Keratinocyte (primary cell): Measurements from ENCODE around the gene ELF4. TPM values are rescaled to one million over a fixed set of nuclear protein-coding genes. Genes with fewer than 3 reads are reported as not detected.
A peak's percentile ranks its signal among the peaks of the same experiment; 100 is the strongest.

Source experiments
- DNase-seq: peaks from one replicate; pipeline ENCODE4 v3.0.0-alpha.2; 2011; ENCODE audit warnings: low read depth, missing footprints, low spot score
- FAIRE-seq: peaks from 2 replicates; lab custom pipeline; 2011; peaks lifted over from hg19 to GRCh38; lab: Jason Lieb, UNC
- H2AFZ ChIP-seq: 2 replicates; pipeline ENCODE4 v1.6.0; 2012; ENCODE audit warnings: low read length, control low read depth, inconsistent platforms; ENCODE audit not compliant: control insufficient read depth
- H3K27ac ChIP-seq: 2 replicates; pipeline ENCODE4 v1.5.1; 2011; ENCODE audit warnings: low read length; ENCODE audit not compliant: control insufficient read depth, insufficient read depth
- H3K27me3 ChIP-seq: 3 replicates; pipeline ENCODE4 v1.6.0; 2011; ENCODE audit warnings: low read length; ENCODE audit not compliant: control insufficient read depth, insufficient read depth; ENCODE audit errors: extremely low read depth
- H3K36me3 ChIP-seq, 2 experiments: 2 replicates in 1 of 2; 3 replicates in 1 of 2; pipeline ENCODE4 v1.5.1; 2011; ENCODE audit warnings: low read length in 2 of 2, mild to moderate bottlenecking in 1 of 2; ENCODE audit not compliant: control insufficient read depth in 2 of 2, insufficient read depth in 2 of 2; ENCODE audit errors: extremely low read depth in 1 of 2
- H3K4me1 ChIP-seq: 3 replicates; pipeline ENCODE4 v1.5.1; 2011; ENCODE audit warnings: low read length; ENCODE audit not compliant: control insufficient read depth, insufficient read depth; ENCODE audit errors: extremely low read depth
- H3K4me2 ChIP-seq: 3 replicates; pipeline ENCODE4 v1.6.0; 2011; ENCODE audit warnings: low read depth, low read length; ENCODE audit not compliant: control insufficient read depth, insufficient read depth; ENCODE audit errors: extremely low read depth
- H3K4me3 ChIP-seq, 3 experiments: fragments of 200-600 bp in 1 of 3; sonication (generic) in 1 of 3; 2 replicates in 2 of 3; 3 replicates in 1 of 3; pipeline ENCODE4 v1.5.1; 2011 to 2016; ENCODE audit warnings: low read length in 3 of 3, mild to moderate bottlenecking in 3 of 3, control low read depth in 2 of 3, inconsistent platforms in 1 of 3, low read depth in 1 of 3, mixed read lengths in 1 of 3, mixed run types in 1 of 3, moderate library complexity in 1 of 3; ENCODE audit not compliant: control insufficient read depth in 2 of 3, insufficient read depth in 2 of 3; ENCODE audit errors: extremely low read depth in 1 of 3
- H3K79me2 ChIP-seq: 2 replicates; pipeline ENCODE4 v1.6.0; 2012; ENCODE audit warnings: low read length; ENCODE audit not compliant: control insufficient read depth, insufficient read depth
- H3K9ac ChIP-seq: 3 replicates; pipeline ENCODE4 v1.6.0; 2011; ENCODE audit warnings: low read length; ENCODE audit not compliant: control insufficient read depth, insufficient read depth; ENCODE audit errors: extremely low read depth
- H3K9me1 ChIP-seq: 3 replicates; pipeline ENCODE4 v1.6.0; 2011; ENCODE audit warnings: low read length; ENCODE audit not compliant: control insufficient read depth, insufficient read depth; ENCODE audit errors: extremely low read depth
- H3K9me3 ChIP-seq: 2 replicates; pipeline ENCODE4 v1.5.1; 2012; ENCODE audit warnings: low read depth, low read length; ENCODE audit not compliant: control insufficient read depth
- H4K20me1 ChIP-seq: 3 replicates; pipeline ENCODE4 v1.6.0; 2011; ENCODE audit warnings: low read length; ENCODE audit not compliant: control insufficient read depth, insufficient read depth; ENCODE audit errors: extremely low read depth
- CTCF ChIP-seq, 3 experiments: IDR thresholded peaks in 1 of 3; conservative IDR thresholded peaks in 1 of 3; optimal IDR thresholded peaks in 1 of 3; 2 replicates in 2 of 3; 3 replicates in 1 of 3; pipeline versions ENCODE3 to v1.5.1; 2011; ENCODE audit warnings: low read length in 3 of 3, mild to moderate bottlenecking in 3 of 3, moderate library complexity in 2 of 3, control low read depth in 1 of 3, inconsistent platforms in 1 of 3; ENCODE audit not compliant: insufficient read depth in 2 of 3; ENCODE audit errors: extremely low read depth in 1 of 3
- EZH2 ChIP-seq: IDR thresholded peaks from one replicate; pipeline ENCODE4 v1.6.1; 2012; ENCODE audit warnings: inconsistent platforms, mild to moderate bottlenecking, low read length, moderate library complexity
- dilution Hi-C: fragments of 300-500 bp; cut with MboI; formaldehyde crosslinking; loops from one replicate; pipeline ENCODE4 v1.7.0; 2020; ENCODE audit warnings: low sequenced_read_pairs; ENCODE audit not compliant: extremely low pct_ligation_motif_present
- polyA plus RNA-seq, 5 experiments: library from polyadenylated mRNA; depleted of rRNA in 3 of 5; stranded (reverse) in 3 of 5; stranded (forward) in 1 of 5; unstranded in 1 of 5; fragments of >200 nt; gene quantifications; 1 replicate in 1 of 5; 2 replicates in 3 of 5; 3 replicates in 1 of 5; pipeline versions ENCODE4 v1.2.1 to v1.2.3, GENCODE V29; 2011 to 2012; ENCODE audit warnings: missing spikeins in 2 of 5, low read depth in 1 of 5, low replicate concordance in 1 of 5

Gene ELF4
- polyA plus RNA-seq, 1 donor (not counting 4 experiments of a cell fraction or from before 2014, with no cell fraction given) = 17.6 TPM

GRCh38 chrX:130119312-130119898, 9.1 kb upstream of the ELF4 start:
- Histone ChIP-seq H3K9ac (peak overlapping the region; percentile 57), H3K4me2 (peak overlapping the region; percentile 48)

GRCh38 chrX:130118441-130119311, 8.4 kb upstream of the ELF4 start:
- H3K9me3 ChIP-seq = no peaks in the 10 kb centered on the region
- H3K4me1 ChIP-seq = peaks cover 47% of the 10 kb centered on the region
- no peaks in the 10 kb centered on the region for H3K36me3 ChIP-seq
- H4K20me1 ChIP-seq = no peaks in the 10 kb centered on the region
- H3K9me1 ChIP-seq = no peaks in the 10 kb centered on the region
- no peaks in the 10 kb centered on the region for H3K79me2 ChIP-seq
- H2AFZ ChIP-seq = no peak overlapping the region
- no peaks in the 10 kb centered on the region for H3K27me3 ChIP-seq
- dilution Hi-C loops = no loop called here
- DNase-seq = no peak
- no peak for FAIRE-seq
- peak overlapping the region; percentile 57 for H3K9ac ChIP-seq
- H3K4me3 ChIP-seq = no peak overlapping the region
- H3K27ac ChIP-seq = peak overlapping the region; percentile 60
- TF ChIP-seq EZH2 = no peak
- TF ChIP-seq CTCF (optimal IDR thresholded peaks at IDR 0.05 in 1 of 3, IDR thresholded peaks at IDR 0.05 in 1 of 3, conservative IDR thresholded peaks at IDR 0.05 in 1 of 3; ENCODE audit: extremely low read depth in 1 of 3, insufficient read depth in 2 of 3, low read length in 3 of 3) = no peak
- H3K4me2 ChIP-seq = peak overlapping the region; percentile 48

More at GRCh38 chrX:130119312-130119898, 9.1 kb upstream of the ELF4 start:
- FAIRE-seq (no peak), DNase-seq (no peak)
- peak overlapping the region; percentile 60 for H3K27ac ChIP-seq
- dilution Hi-C loops = no loop called here
- no peaks in the 10 kb centered on the region for H4K20me1 ChIP-seq
- TF ChIP-seq EZH2 (no peak), CTCF (optimal IDR thresholded peaks at IDR 0.05 in 1 of 3, IDR thresholded peaks at IDR 0.05 in 1 of 3, conservative IDR thresholded peaks at IDR 0.05 in 1 of 3; ENCODE audit: extremely low read depth in 1 of 3, insufficient read depth in 2 of 3, low read length in 3 of 3) (no peak)
- no peaks in the 10 kb centered on the region for H3K9me1 ChIP-seq
- H3K79me2 ChIP-seq = no peaks in the 10 kb centered on the region
- no peak overlapping the region for H2AFZ ChIP-seq
- H3K36me3 ChIP-seq = no peaks in the 10 kb centered on the region
- H3K4me3 ChIP-seq = no peak overlapping the region
- no peaks in the 10 kb centered on the region for H3K9me3 ChIP-seq
- no peaks in the 10 kb centered on the region for H3K27me3 ChIP-seq
- H3K4me1 ChIP-seq = peaks cover 40% of the 10 kb centered on the region
